Activated T-helper 2 cell treated with anti-CD3 and anti-CD28 coated beads, Interferon-gamma antibody, Interleukin-2, Interleukin-4, amounts not matched to agents 10 μg/mL and 5 μg/mL and 100 μg/mL, durations not matched to agents 14 hours and 24 hours and 36 hours (primary cell): Measurements from ENCODE around the gene HAUS3. TPM values are rescaled to one million over a fixed set of nuclear protein-coding genes. Genes with fewer than 3 reads are reported as not detected.

Source experiments
- DNase-seq: peaks from one replicate; pipeline ENCODE4 v3.0.0; 2021; ENCODE audit warnings: low spot score
- H3K27ac Mint-ChIP-seq: one replicate; pipeline ENCODE4 v1.8.0; 2021; ENCODE audit warnings: mixed read lengths
- H3K27me3 Mint-ChIP-seq: one replicate; pipeline ENCODE4 v1.8.0; 2021; ENCODE audit warnings: low read depth, mixed read lengths
- H3K36me3 Mint-ChIP-seq: one replicate; pipeline ENCODE4 v1.8.0; 2021; ENCODE audit warnings: low read depth, mixed read lengths
- H3K4me1 Mint-ChIP-seq: one replicate; pipeline ENCODE4 v1.8.0; 2021; ENCODE audit warnings: low read depth, mixed read lengths
- H3K4me3 Mint-ChIP-seq: one replicate; pipeline ENCODE4 v1.8.0; 2021; ENCODE audit warnings: low read depth, mild to moderate bottlenecking, moderate library complexity, mixed read lengths
- H3K9me3 Mint-ChIP-seq: one replicate; pipeline ENCODE4 v1.8.0; 2021; ENCODE audit warnings: mixed read lengths
- intact Hi-C: fragments of 100-400 bp; cut with micrococcal nuclease; formaldehyde crosslinking; loops from one replicate; pipeline ENCODE4 v1.15.1; 2023
- total RNA-seq: library from RNA; stranded (reverse); gene quantifications from 2 replicates; pipeline ENCODE4 v1.2.3, GENCODE V29; 2022

The HAUS3 gene
- total RNA-seq, 1 donor from 2014 or later = 17.1 TPM

DNA sequence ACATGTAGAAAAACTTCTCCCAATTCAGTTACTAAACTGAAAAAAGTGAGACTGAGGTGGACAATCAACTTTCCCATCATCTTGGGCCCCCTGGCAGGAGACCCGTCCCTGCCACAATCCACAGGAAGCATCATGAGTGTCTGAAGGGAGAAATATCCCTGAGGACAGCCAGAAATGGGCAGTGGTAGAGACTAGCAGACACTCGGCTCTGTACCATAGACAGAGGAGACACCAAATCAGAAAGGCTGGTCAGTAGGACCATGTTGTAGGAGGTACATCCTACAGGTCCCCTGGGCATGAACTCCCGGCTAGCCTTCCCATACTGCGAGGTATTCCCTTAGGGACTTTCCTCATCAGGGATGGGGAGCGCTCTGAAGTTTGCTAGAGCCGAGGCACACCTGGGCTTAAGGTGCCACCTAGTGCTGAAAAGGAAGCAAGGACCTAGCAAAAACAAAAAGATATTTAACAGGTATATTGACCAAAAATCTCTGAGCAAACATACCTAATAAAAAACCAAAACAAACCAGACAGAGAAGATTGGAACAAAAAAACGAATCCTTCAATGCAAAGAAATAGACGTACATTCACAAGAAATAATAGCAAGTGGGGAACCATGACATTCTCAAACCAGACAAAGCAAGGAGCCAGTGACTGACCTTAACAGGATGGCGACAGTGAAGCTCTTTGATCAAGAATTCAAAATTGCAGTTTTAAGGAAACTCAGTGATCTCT, 55.6 kb downstream of the HAUS3 start:
- no peaks in the 10 kb centered on the region for H3K27me3 Mint-ChIP-seq
- intact Hi-C loops = no loop called here
- DNase-seq = no peak
- no peaks in the 10 kb centered on the region for H3K36me3 Mint-ChIP-seq
- H3K4me1 Mint-ChIP-seq = peaks cover 9% of the 10 kb centered on the region
- H3K4me3 Mint-ChIP-seq = no peak overlapping the region
- no peak overlapping the region for H3K27ac Mint-ChIP-seq
- H3K9me3 Mint-ChIP-seq = peaks cover 8% of the 10 kb centered on the region

DNA sequence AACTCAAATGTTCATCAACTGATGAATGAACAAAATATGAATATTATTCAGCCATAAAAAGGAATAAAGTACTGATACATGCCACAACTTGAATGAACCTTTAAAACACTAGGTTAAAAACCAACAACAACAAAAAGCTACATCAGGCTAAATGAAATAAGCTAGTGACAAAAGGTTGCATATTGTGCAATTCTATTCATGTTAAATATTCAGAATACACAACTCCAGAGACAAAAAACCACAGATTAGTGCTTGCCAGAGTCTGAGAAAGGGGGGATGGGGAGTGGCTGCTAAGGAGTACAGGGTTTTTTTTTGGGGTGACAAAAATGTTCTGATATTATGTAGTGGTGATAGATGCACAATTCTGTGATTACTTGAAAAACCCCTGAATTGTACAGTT, 58.5 kb downstream of the HAUS3 start:
- no peak overlapping the region for H3K4me3 Mint-ChIP-seq
- intact Hi-C loops = no loop called here
- peaks cover 9% of the 10 kb centered on the region for H3K4me1 Mint-ChIP-seq
- DNase-seq = no peak
- H3K9me3 Mint-ChIP-seq = peaks cover 8% of the 10 kb centered on the region
- H3K36me3 Mint-ChIP-seq = no peaks in the 10 kb centered on the region
- H3K27ac Mint-ChIP-seq = no peak overlapping the region
- no peaks in the 10 kb centered on the region for H3K27me3 Mint-ChIP-seq

- no peak overlapping the region for H3K4me3 Mint-ChIP-seq
- H3K9me3 Mint-ChIP-seq = peaks cover 8% of the 10 kb centered on the region
- H3K4me1 Mint-ChIP-seq = peaks cover 12% of the 10 kb centered on the region
- no peak overlapping the region for H3K27ac Mint-ChIP-seq
- no peaks in the 10 kb centered on the region for H3K27me3 Mint-ChIP-seq
- no peak for DNase-seq
- intact Hi-C loops = no loop called here
- no peaks in the 10 kb centered on the region for H3K36me3 Mint-ChIP-seq
These were observed 58.9 kb downstream of the HAUS3 start for GRCh38 chr4:2182994-2183393.

GRCh38 chr4:2180410-2180809, 61.5 kb downstream of the HAUS3 start:
- Mint-ChIP-seq H3K27ac (no peak overlapping the region), H3K36me3 (no peaks in the 10 kb centered on the region), H3K4me1 (peaks cover 35% of the 10 kb centered on the region), H3K4me3 (no peak overlapping the region), H3K27me3 (no peaks in the 10 kb centered on the region), H3K9me3 (no peaks in the 10 kb centered on the region)
- intact Hi-C loops = no loop called here
- no peak for DNase-seq

DNA sequence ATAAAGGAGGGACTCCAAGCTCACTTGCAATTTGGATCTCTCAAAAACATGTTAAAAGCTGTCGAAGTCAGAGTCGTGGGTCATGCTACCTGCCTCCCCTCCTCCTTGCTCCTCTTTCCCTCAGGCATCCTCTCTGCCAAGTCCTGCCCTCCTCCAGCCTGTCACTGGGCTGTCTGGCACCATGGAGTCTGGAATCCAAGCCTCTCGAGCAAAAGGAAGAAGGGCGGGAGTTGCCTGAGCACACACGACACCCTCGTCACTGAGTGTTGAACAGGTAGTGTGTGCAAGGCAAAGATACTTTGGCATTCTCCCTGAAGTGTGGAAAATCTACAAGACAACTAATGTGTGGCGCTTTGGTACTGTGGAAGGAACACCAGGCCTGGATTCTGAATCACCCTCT, 62.2 kb downstream of the HAUS3 start:
- Mint-ChIP-seq H3K9me3 (no peaks in the 10 kb centered on the region), H3K27ac (no peak overlapping the region), H3K4me3 (no peak overlapping the region), H3K4me1 (peaks cover 40% of the 10 kb centered on the region), H3K36me3 (no peaks in the 10 kb centered on the region), H3K27me3 (no peaks in the 10 kb centered on the region)
- intact Hi-C loops = no loop called here
- DNase-seq = no peak

GRCh38 chr4:2178986-2179385, 62.9 kb downstream of the HAUS3 start:
- no peak for DNase-seq
- H3K27me3 Mint-ChIP-seq = no peaks in the 10 kb centered on the region
- peaks cover 41% of the 10 kb centered on the region for H3K4me1 Mint-ChIP-seq
- H3K36me3 Mint-ChIP-seq = no peaks in the 10 kb centered on the region
- no peak overlapping the region for H3K4me3 Mint-ChIP-seq
- H3K27ac Mint-ChIP-seq = no peak overlapping the region
- no peaks in the 10 kb centered on the region for H3K9me3 Mint-ChIP-seq
- intact Hi-C loops = no loop called here

Other genes starting within 250 kb of the HAUS3 start
- 48.3 and 49.4 TPM in 2 replicates for gene NELFA, start 233.1 kb downstream of the HAUS3 start, total RNA-seq
- 3.5 and 3.6 TPM in 2 replicates for gene NAT8L, start 182.8 kb downstream of the HAUS3 start, total RNA-seq
- 1.3 and 1.4 TPM in 2 replicates for gene POLN, start within 50 bp of the HAUS3 start, total RNA-seq
- 7.9 and 8.9 TPM in 2 replicates for gene MXD4, start 20.0 kb upstream of the HAUS3 start, total RNA-seq
- gene ZFYVE28, start 176.5 kb upstream of the HAUS3 start, total RNA-seq = 10.0 and 11.9 TPM in 2 replicates
- gene CFAP99, start 176.8 kb upstream of the HAUS3 start, total RNA-seq = not detected in 2 replicates
- 99.0 and 99.1 TPM in 2 replicates for gene RNF4, start 227.0 kb upstream of the HAUS3 start, total RNA-seq